ENCODE data around the gene DDX6.

The DDX6 gene

GRCh38 chr11:118792570-118793124, 1.7 kb upstream of the DDX6 start:
- Histone ChIP-seq H3K36me3 (replicated peaks) (no peaks in the 10 kb centered on the region), H3K4me3 (ENCODE audit: low read depth, low read length) (peak overlapping the region; percentile 91), H3K27ac (no peak overlapping the region), H3K27me3 (replicated peaks) (no peaks in the 10 kb centered on the region)
- TF ChIP-seq, protein P1, sequence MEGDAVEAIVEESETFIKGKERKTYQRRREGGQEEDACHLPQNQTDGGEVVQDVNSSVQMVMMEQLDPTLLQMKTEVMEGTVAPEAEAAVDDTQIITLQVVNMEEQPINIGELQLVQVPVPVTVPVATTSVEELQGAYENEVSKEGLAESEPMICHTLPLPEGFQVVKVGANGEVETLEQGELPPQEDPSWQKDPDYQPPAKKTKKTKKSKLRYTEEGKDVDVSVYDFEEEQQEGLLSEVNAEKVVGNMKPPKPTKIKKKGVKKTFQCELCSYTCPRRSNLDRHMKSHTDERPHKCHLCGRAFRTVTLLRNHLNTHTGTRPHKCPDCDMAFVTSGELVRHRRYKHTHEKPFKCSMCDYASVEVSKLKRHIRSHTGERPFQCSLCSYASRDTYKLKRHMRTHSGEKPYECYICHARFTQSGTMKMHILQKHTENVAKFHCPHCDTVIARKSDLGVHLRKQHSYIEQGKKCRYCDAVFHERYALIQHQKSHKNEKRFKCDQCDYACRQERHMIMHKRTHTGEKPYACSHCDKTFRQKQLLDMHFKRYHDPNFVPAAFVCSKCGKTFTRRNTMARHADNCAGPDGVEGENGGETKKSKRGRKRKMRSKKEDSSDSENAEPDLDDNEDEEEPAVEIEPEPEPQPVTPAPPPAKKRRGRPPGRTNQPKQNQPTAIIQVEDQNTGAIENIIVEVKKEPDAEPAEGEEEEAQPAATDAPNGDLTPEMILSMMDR (IDR thresholded peaks at IDR 0.05; ENCODE audit: low read depth, low read length, missing control alignments): no peak
- in situ Hi-C loops (cut with HindIII; ENCODE audit: low pct_ligation_motif_present, low sequenced_read_pairs): no loop called here
- DNase-seq: peak; percentile 89

GRCh38 chr11:118791961-118792569, 1.1 kb upstream of the DDX6 start:
- TF ChIP-seq, protein P1 (IDR thresholded peaks at IDR 0.05; ENCODE audit: low read depth, low read length, missing control alignments): no peak
- Histone ChIP-seq H3K27me3 (replicated peaks) (no peaks in the 10 kb centered on the region), H3K27ac (peak overlapping the region; percentile 97), H3K36me3 (replicated peaks) (no peaks in the 10 kb centered on the region), H3K4me3 (ENCODE audit: low read depth, low read length) (peak overlapping the region; percentile 91)
- in situ Hi-C loops (cut with HindIII; ENCODE audit: low pct_ligation_motif_present, low sequenced_read_pairs): no loop called here
- peak; percentile 2 for DNase-seq

- H3K27ac ChIP-seq: peak overlapping the region; percentile 97
- in situ Hi-C loops (cut with HindIII; ENCODE audit: low pct_ligation_motif_present, low sequenced_read_pairs): no loop called here
- TF ChIP-seq, protein P1 (IDR thresholded peaks at IDR 0.05; ENCODE audit: low read depth, low read length, missing control alignments): peak; percentile 76
- H3K27me3 ChIP-seq (replicated peaks): no peaks in the 10 kb centered on the region
- DNase-seq: peak; percentile 38
- H3K4me3 ChIP-seq (ENCODE audit: low read depth, low read length): peak overlapping the region; percentile 91
- H3K36me3 ChIP-seq (replicated peaks): peaks cover 5% of the 10 kb centered on the region
These were observed 430 bp downstream of the DDX6 start for GRCh38 chr11:118790357-118791110.

GRCh38 chr11:118789501-118790356, 1.2 kb downstream of the DDX6 start:
- H3K4me3 ChIP-seq (ENCODE audit: low read depth, low read length): peak overlapping the region; percentile 91
- peaks cover 9% of the 10 kb centered on the region for H3K36me3 ChIP-seq (replicated peaks)
- in situ Hi-C loops (cut with HindIII; ENCODE audit: low pct_ligation_motif_present, low sequenced_read_pairs): no loop called here
- TF ChIP-seq, protein P1 (IDR thresholded peaks at IDR 0.05; ENCODE audit: low read depth, low read length, missing control alignments): no peak
- DNase-seq: peak; percentile 1
- H3K27me3 ChIP-seq (replicated peaks): no peaks in the 10 kb centered on the region
- H3K27ac ChIP-seq: peak overlapping the region; percentile 97

DNA sequence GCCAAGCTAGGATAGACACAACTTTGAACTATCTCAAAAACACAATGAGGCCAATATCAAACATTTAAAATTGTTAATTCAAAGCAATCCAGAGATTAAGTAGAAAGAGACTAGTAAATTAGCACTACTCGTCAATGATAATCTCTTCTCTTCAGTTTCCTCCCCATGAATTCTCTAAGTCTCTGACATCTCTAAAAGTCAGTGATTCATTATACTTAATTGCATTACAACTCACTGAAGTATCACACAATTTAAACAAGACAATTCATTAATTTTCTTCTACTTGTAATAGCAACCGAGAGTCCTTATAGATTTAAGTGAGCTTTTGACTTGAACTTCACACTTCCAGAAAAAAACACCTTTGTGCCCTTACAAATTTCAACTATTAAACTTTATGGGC, 4.3 kb downstream of the DDX6 start:
- no peak overlapping the region for H3K27ac ChIP-seq
- peaks cover 29% of the 10 kb centered on the region for H3K36me3 ChIP-seq (replicated peaks)
- TF ChIP-seq, protein P1 (IDR thresholded peaks at IDR 0.05; ENCODE audit: low read depth, low read length, missing control alignments): no peak
- no peak overlapping the region for H3K4me3 ChIP-seq (ENCODE audit: low read depth, low read length)
- no peak for DNase-seq
- in situ Hi-C loops (cut with HindIII; ENCODE audit: low pct_ligation_motif_present, low sequenced_read_pairs): no loop called here
- no peaks in the 10 kb centered on the region for H3K27me3 ChIP-seq (replicated peaks)
